CD4-positive, alpha-beta T cell treated with Interleukin-21 for 1 hour (primary cell): ENCODE data around the gene SCAMP1.
"Not testable (repeated sequence)": the region's sequence is repeated elsewhere in the genome, so short reads cannot be mapped to it uniquely, and the experiment has no call there.

ENCODE experiments used
- DNase-seq: peaks from one replicate; pipeline ENCODE4 v3.0.0-alpha.2; 2020

The SCAMP1 gene

DNA sequence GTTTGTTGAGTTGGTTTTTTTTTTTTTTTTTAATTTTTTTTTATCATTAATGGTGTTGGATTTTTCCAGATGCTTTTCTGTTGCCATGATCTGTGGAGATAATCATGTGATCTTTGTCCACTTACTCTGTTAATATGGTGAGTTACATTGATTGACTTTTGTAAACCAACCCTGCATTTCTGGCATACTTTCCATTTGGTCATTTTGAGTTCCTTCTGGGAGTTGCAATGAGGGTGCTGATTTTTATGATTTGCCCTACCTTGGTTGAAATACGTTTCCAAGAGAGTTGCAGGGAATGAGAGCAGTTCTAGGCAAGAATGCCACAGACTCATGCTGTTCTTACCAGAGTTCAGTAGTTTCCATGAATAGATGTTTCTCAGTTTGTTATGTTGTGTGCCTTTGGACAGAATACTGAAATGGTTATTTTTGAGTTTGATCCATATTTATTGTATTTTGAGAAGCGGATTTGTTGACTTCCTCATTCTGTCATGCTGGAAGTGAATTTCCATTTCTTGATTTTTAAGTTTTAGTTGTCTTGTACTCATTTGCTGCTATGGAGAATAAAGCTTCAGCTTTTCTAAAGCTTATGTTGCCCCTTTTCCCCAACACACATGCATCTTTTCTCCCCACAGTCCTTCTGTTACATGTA lies 69.0 kb downstream of the SCAMP1 start:
- DNase-seq = no peak

DNA sequence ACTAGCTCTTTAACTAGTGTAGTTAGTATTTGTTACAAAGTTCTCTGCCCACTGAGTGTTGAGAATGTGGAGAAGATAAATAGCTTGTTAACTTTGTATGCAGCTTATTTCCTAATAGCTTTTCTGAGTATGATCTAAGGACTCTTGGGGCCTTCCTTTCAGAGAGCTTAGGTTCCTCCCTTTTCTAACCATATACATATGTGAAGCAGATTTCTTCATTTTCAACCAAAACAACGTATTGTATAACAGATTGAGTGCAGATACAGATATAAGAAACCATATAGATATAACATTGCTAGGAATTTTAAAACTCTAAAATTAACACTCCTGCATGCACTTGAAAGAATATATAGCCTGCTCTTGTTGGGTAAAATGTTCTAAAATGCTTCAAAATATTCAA lies 70.4 kb downstream of the SCAMP1 start:
- no peak for DNase-seq

DNA sequence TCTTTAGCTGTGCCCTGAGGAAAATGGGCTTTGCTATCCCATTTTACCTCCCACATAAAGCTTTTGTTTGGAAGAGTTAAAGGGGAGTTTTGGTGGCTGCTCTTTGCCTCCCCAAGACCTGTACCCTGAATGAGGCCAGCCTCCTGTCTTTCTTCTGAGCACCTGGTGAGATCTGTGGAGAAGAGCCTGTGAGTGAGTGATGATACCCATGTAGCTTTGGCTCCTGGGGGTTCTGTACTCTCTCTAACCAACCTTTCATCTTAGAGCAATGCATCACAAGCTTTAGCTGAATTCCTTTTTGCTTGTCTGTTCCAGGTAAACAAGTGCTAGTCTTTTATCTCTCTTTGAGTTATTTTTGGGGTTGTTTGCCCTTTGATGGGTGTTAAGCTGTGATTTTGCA lies 73.6 kb downstream of the SCAMP1 start:
- DNase-seq = no peak

DNA sequence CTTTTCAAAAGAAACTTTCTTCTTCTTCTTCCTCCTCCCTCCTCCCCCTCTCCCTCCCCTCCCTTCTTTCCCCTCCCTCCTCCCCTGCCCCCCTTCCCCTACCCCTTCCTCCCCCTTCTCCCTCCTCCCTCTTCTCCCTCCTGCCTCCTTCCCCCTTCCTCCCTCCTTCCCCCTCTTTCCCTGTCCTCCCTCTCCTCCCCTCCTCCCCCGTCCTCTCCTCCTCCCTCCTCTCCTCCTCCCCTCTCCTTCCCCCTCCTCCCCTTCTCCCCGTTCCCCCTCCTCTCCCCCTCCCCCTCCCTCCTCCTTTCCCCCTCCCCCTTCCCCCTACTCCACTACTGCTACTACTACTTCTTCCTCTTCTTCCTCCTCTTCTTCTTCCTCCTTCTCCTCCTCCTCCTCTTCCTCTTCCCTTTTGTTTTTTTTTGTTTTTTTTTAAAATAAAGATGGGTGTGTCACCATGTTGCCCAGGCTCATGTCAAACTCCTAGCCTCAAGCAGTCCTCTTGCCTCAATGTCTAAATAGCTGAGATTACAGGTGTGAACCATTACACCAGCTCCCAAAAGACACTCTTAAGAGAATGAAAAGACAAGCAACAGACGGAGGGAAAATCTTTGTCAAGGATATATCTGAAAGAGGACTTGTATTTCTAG lies 87.5 kb downstream of the SCAMP1 start:
- no peak for DNase-seq

DNA sequence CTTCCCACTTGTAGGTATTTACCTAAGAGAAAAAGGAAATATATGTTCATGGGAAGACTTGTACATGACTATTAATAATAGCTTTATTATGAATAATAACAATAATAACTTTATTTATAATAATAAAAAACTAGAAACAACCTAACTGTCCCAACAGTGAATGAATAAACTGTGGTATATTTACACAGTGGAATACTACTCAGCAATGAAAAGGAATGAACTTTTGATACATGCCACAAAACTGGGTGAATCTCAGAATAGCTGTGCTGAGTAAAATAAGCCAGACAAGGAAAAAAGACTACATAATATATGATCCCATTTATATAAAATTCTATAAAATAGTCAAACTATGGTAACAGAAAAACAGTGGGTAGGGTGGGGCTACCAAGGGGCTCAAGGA lies 88.7 kb downstream of the SCAMP1 start:
- DNase-seq = no peak

DNA sequence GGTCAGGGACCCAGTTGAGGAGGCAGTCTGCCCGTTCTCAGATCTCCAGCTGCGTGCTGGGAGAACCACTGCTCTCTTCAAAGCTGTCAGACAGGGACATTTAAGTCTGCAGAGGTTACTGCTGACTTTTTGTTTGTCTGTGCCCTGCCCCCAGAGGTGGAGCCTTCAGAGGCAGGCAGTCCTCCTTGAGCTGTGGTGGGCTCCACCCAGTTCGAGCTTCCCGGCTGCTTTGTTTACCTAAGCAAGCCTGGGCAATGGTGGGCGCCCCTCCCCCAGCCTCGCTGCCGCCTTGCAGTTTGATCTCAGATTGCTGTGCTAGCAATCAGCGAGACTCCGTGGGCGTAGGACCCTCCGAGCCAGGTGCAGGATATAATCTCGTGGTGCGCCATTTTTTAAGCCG lies 97.1 kb downstream of the SCAMP1 start:
- not testable (repeated sequence) for DNase-seq

DNA sequence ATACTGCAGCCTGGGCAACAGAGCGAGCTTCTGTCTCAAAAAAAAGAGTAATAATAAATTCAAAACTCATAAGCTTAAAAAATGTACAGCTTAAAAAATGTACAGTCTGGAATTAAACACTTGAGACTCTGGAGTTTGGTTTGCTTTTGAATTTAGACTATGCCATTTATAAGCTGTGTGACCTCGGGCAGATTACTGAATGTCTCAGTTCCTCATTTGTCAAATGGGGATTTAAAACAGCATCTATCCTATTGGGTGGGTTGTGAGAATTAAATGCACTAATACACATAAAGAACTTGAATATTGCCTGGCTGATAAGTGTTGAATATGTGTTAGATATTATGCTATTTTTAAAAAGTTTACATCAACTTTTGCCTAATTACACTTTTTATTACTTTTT lies 98.4 kb downstream of the SCAMP1 start:
- no peak for DNase-seq

DNA sequence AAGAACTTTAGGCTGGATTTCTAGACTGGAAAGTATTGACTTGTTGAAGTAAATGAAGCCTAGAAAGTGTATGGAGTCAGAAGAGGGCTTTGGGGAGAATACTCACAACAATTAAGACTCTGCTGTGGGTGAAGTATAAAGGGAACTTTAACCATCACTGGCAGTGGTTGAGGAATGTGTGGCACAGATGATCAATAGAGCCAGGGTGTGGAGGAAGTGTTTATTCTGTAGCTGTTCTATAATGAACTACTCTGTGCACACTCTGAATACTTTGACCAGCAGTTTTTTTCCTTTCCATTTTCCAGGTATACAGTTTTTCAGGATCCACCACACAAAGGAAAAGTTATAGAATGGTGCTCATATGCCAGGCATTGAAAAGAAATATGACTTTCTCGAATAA lies 106.7 kb downstream of the SCAMP1 start:
- DNase-seq = no peak

DNA sequence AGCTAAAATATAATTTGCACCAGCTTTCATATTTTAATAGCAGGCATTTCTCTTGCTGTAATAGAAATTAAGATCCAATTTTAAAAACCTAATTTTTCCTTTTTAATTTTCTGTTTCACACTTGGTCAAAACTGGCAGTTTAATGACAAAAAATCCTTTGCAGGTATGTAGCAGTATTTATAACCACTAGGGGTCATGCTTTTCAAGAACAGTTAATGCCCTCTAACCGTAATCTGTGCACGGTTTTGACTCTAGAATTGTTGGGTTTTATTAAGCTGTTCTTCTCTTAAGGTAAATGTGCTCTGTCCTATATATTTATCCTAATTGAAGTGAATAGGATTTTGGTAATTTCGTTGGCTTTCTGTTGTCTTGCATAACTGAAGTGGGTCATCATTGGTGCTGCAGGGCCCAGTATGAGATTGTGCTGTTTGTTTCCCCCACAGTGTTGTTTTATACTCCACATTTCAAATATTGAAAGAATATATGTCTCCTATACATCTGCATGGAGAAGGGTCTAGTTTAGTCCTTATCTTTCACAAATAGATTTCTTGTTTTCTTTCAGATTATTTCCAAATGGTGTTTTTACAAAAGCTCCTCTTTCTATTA lies 107.4 kb downstream of the SCAMP1 start:
- peak; percentile 3 for DNase-seq

DNA sequence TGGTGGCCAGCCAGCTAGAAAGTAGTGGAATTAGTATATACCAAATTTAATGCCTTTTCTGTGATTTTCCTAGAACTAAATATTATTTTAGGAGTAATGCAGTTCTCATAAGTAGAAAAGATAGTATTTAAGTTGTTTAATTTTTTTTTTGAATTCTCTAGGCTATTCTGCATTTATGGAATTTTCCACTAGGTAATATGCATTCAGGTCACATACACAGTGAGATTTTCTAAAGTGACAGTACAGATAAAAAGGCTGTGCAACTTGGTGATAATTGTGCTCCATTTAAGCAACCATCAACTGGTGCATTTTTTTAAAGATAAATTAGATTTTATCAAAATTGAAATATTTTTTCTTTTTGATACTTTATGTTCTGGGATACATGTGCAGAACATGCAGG lies 111.5 kb downstream of the SCAMP1 start:
- DNase-seq = no peak

DNA sequence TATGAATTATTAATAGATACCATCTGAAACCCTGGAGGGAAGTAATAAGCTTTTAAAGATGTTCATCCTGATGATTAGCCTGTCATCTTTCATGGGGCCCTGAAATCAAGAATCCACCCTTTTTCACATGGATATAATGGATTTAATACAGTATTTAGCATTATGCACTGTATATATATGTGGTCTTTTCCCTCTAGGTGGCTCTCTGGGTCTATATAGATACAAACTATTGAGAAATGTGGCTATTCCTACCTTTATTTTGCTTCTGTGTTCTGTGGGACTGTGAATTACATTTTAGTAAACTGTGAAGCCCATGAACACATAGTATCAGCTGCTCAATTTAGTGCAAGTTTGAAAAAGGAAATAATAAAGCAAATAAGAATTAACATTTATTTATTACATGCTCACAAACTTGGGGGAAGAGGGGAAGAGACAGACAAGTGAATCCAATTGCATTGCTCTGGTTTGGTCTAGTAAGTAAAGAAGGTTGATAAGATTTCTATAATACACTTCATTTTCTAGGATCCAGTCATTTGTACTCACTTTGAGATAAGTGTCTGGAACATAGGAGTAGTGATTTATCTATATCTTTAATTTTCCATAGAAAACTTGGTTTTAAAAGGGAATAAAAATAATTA lies 112.2 kb downstream of the SCAMP1 start:
- no peak for DNase-seq

DNA sequence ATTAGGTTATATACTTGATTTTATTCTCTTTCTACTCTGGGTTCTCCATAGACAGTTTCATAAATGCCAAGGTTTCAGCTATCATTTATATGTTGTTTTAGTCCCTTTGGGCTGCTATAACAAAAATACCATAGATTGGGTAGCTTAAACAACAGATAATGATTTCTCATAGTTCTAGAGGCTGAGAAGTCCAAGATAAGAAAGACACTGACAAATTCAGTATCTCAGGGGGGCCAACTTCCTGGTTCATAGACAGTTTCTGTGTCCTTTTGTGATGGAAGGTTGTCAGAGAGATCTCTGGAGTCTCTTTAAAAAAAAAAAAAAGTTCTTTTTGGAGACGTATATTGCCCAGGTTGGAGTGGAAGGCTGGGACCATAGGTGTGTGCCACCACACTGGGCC lies 113.3 kb downstream of the SCAMP1 start:
- no peak for DNase-seq

DNA sequence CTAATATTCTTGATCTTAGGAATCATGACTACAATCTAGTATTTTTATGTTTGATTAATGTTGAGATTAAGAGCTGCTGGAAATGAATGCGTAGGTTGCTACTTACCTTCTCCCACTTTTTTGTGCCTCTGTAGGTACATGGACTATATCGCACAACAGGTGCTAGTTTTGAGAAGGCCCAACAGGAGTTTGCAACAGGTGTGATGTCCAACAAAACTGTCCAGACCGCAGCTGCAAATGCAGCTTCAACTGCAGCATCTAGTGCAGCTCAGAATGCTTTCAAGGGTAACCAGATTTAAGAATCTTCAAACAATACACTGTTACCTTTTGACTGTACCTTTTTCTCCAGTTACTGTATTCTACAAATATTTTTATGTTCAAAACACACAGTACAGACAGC lies 115.0 kb downstream of the SCAMP1 start:
- no peak for DNase-seq

DNA sequence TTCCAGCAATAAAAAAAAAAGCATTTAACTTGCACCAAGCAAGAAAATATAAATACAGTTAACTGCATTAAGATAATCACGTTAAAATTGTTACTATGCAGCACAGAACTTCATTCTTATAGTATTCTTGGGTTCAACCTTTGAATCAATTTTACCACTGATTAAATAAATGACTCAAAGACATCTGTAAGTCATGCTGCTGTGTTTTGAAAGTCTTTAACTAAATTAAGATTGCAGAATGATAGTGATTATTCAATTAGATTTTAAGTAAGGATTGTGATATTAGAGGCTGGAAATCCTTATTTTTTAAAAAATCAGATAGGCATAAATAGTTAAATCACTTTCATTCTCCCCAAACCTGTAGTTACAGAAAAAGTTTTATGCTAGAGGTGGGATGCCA lies 116.4 kb downstream of the SCAMP1 start:
- DNase-seq = no peak

DNA sequence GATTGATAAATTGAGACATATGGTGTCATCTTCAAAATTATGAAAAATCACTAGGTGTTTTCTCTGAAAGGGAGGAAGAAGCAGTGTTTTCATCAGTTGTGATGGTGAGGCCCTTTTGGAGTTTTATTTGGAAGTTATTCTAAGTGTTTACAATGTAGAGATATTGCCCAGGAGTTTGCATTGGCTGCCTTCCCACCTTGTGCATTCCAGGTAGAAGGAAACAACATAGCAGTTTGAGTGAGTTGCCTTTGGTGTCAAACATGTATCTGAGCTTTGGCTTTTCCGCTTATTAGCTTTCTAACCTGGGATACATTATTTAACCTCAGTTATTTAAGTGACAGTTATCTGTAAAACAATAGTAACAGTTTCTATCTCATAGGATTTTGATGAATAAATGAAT lies 122.5 kb downstream of the SCAMP1 start:
- DNase-seq = no peak

DNA sequence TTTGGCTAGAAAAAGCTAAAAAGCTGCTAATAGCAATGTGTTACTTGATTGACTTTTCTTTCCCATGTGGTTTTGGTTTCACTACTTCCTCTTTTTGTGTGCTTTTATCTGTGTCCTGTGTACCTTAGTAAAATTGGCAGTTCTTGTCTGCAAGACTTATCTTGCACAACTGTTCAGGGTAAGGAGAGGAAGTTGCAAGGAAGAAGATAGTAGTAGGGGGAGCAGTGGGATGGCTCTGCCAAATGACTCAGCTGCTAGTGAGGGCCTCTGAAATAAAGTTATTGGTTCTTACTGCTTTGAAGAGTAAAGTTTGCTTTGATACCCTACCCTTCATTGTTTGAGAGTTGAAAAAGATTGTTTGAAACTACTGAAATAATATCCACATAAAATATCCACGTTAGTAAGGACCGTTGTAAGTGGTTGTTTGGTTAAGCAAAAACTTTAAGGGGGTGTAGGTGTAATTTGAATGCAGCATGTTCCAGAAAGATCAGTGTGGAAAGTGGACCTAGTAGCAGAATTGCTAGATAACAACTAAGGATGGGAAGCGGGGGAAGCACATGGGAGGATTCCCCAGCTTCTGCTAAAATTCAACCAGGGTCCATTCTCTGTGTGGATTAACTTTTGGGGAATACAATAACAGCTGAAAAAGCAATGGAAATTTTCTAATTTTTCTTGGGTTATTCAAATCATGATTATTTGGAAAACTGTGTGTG lies 123.5 kb downstream of the SCAMP1 start:
- peak; percentile 8 for DNase-seq

DNA sequence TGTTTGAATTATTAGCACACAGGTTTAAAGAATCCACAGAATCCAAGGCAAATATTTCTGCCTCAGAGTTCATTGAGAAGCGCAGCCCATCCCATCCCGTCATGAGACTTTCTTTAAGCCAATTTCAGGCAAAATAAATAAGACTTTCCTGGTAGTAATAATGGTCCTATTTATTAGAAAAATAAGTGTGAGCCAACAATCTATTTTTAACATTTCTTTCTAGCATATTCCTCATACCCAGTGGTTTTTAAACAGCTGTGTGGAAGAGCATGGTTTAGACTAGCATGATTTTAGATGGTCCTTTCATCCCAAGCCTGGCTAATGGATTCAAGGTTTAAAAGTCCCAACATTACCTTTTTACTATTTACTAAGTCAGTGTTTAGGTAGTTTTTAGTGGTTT lies 125.8 kb downstream of the SCAMP1 start:
- DNase-seq = no peak

DNA sequence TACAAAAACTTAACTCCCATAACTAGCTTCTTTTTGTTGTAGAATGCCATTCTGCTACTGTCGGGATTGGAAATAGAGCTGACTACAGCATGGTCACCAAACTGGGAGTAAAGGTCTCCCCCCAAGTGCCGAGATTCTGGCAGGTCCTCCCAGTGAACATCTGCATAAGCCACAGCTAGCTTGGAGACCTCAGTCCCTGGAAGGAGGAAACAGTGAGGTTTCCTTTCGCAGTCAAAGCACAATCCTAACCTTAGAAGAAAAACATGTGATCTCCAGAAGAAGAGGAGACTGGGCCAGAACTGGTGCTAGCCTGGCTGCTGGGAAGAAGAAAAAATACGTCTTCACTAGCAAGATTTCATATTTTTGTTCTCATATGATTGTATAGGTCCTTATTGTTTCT lies 127.4 kb downstream of the SCAMP1 start:
- no peak for DNase-seq

DNA sequence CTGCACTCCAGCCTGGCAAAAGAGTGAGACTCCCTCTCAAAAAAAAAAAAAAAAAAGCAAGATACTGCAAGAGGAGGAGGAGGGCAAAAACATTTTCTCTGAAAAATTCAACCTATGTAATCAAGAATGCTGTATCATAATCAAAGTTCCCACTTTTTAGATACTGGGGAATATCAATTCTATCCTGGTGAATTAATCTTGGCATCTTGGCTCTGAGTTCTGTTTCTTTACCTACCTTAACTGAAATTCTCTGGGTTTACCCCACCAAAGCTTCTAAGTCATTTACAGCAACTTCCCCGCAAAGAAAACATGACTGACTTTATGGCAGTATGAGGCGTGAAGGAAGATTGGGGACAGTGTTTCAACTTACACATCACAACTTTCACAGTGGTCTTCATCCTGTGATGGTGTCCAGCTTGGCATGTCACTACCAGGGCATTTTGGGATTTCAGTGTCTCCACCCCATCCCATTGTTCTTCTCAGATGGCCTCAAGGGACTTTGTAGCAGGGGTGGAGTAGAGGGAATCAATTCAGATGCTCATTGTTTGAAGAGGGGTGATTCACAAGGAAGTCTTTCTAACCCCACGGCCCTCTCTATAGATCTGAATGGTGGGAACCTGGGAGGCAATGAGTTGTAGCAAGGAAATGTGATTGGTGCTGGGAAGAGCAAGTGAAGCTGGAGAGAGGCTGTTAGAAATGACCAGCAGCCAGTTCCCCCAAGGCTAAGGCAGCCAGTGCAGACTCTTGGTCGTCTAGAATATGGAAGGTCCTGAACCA lies 130.5 kb downstream of the SCAMP1 start:
- no peak for DNase-seq

DNA sequence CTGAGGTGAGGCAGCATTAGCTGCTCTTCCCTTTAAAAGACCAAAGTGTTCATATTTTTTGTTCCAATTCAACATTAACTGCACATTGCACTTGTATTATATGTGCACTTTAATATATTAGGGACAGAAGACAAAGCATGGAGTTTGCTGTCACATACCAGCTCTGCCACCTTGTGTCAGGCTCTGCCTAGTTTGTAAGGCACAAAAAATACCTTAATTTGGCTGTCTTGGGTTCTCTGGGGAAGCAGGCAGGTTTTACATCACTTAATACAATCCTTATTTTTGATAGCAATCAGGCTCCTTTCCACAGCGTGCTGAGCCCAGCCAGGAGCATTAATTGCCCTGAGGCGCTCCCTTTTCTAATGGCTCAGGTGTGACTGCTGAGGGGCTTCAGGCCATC lies 131.8 kb downstream of the SCAMP1 start:
- DNase-seq = no peak

DNA sequence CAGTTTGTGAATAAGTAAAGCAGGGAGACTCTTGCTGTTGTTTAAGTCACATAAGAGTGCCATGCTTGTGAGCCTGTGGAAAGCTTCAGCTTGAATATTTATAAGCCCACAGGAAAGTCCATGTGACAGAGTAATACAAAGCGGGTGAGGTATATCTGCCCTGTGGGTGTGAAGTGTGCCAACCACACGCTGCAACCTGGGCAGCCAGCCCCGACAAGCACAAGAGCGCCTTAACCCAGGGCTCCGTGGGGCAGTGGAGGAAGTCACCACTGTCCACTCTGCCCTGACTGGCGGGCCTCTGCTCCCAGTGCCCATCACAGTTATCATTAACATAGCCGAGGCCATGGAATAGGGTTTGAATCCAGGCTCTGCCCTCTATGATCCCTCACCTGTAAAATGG lies 132.2 kb downstream of the SCAMP1 start:
- no peak for DNase-seq

DNA sequence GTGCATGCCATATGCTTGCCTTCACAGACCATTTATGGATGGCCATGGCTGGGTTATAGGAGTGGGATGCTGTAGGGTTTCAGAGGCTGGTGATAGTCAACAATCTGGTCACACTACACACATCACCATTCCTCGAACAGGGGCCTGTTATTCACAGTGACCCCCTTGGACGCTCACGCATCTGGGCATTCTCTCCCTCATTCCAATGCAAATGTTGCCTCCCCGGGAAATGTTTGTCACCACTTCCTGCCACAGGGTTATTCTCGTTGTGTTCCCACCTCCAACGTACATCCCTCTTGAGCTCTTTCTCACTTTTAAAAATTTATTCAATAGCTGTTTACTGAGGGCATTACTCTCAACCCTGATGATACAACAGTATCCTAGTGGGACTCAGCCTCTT lies 135.4 kb downstream of the SCAMP1 start:
- DNase-seq = no peak

DNA sequence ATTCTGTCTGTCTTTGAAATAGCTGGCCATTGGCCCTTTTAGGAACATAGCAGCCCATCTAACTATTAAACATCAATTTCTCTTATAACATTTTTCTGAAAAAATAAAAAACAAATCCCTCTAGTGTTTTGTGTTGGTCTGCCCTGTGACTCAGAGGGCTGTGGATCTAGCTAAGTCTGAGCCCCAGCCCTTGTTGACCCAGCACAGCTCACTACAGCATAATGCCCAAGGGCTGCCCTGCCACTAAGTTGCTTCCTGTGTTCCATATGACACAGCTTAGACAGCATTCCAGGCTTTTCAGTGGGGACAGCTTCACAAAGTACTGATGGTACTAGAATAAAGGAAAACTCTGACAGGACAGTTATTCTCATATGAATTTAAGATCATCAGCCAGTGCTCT lies 136.0 kb downstream of the SCAMP1 start:
- DNase-seq = no peak
